ENCODE results near the gene SRSF9.
"Not testable (repeated sequence)": the region's sequence is repeated elsewhere in the genome, so short reads cannot be mapped to it uniquely, and the experiment has no call there.

Gene SRSF9

GRCh38 chr12:120453060-120453750 lies 16.3 kb downstream of the SRSF9 start:
- no peak for DNase-seq (ENCODE audit: low read depth in 1 of 2, low spot score in 1 of 2)

- DNase-seq (ENCODE audit: low read depth in 1 of 2, low spot score in 1 of 2), result not testable (repeated sequence)
Observed at GRCh38 chr12:120452524-120452923, 17.0 kb downstream of the SRSF9 start.

- no peak for DNase-seq (ENCODE audit: low read depth in 1 of 2, low spot score in 1 of 2)
Observed at GRCh38 chr12:120447992-120448391, 21.6 kb downstream of the SRSF9 start.

- DNase-seq (ENCODE audit: low read depth in 1 of 2, low spot score in 1 of 2), result not testable (repeated sequence)
Observed at GRCh38 chr12:120446844-120447178, 22.7 kb downstream of the SRSF9 start.

- DNase-seq (ENCODE audit: low read depth in 1 of 2, low spot score in 1 of 2), result peak; percentile 75 to 80
Observed at GRCh38 chr12:120445911-120446843, 23.4 kb downstream of the SRSF9 start, which contains the start of the genes GATC and TRIAP1. TSS of gene GATC (plus strand) at chr12:120446444. CDS start at chr12:120446481, 37 bp downstream. TSS of gene TRIAP1 (minus strand) at chr12:120446384. CDS start at chr12:120446372, 12 bp downstream.

- no peak for DNase-seq (ENCODE audit: low read depth in 1 of 2, low spot score in 1 of 2)
Observed at GRCh38 chr12:120444676-120445075, 24.9 kb downstream of the SRSF9 start.

GRCh38 chr12:120439646-120440247 lies 29.8 kb downstream of the SRSF9 start:
- DNase-seq (ENCODE audit: low read depth in 1 of 2, low spot score in 1 of 2), result peak; percentile 43 to 59

- DNase-seq (ENCODE audit: low read depth in 1 of 2, low spot score in 1 of 2), result no peak
Observed at GRCh38 chr12:120438495-120439198, 30.9 kb downstream of the SRSF9 start.

- DNase-seq (ENCODE audit: low read depth in 1 of 2, low spot score in 1 of 2), result peak; percentile 96
Observed at GRCh38 chr12:120437735-120438494, 31.6 kb downstream of the SRSF9 start, which contains the start of gene COX6A1. TSS of gene COX6A1 (plus strand) at chr12:120438113. CDS start at chr12:120438127, 14 bp downstream.

- DNase-seq (ENCODE audit: low read depth in 1 of 2, low spot score in 1 of 2), result no peak
Observed at GRCh38 chr12:120432772-120433525, 36.6 kb downstream of the SRSF9 start.

- DNase-seq (ENCODE audit: low read depth in 1 of 2, low spot score in 1 of 2), result no peak
Observed at GRCh38 chr12:120429368-120429767, 40.2 kb downstream of the SRSF9 start.

- no peak for DNase-seq (ENCODE audit: low read depth in 1 of 2, low spot score in 1 of 2)
Observed at GRCh38 chr12:120428597-120429229, 40.8 kb downstream of the SRSF9 start.

GRCh38 chr12:120425797-120426196 lies 43.8 kb downstream of the SRSF9 start:
- DNase-seq (ENCODE audit: low read depth in 1 of 2, low spot score in 1 of 2), result no peak

- no peak for DNase-seq (ENCODE audit: low read depth in 1 of 2, low spot score in 1 of 2)
Observed at GRCh38 chr12:120422892-120423456, 46.6 kb downstream of the SRSF9 start.

GRCh38 chr12:120421701-120422100 lies 47.8 kb downstream of the SRSF9 start:
- no peak for DNase-seq (ENCODE audit: low read depth in 1 of 2, low spot score in 1 of 2)

- DNase-seq (ENCODE audit: low read depth in 1 of 2, low spot score in 1 of 2), result no peak
Observed at GRCh38 chr12:120417917-120418580, 51.5 kb downstream of the SRSF9 start.

- DNase-seq (ENCODE audit: low read depth in 1 of 2, low spot score in 1 of 2), result no peak
Observed at GRCh38 chr12:120416490-120417216, 52.9 kb downstream of the SRSF9 start.
